HG03342 (cell line): ENCODE measurements around the gene SMIM29.
A peak's percentile ranks its signal among the peaks of the same experiment; 100 is the strongest.

Experiments
- ATAC-seq: cut with Tn5 transposase; IDR thresholded peaks from one replicate; pipeline ENCODE4 v1.9.1; 2021; ENCODE audit warnings: mild to moderate bottlenecking, moderate library complexity; ENCODE audit not compliant: unreplicated experiment

The SMIM29 gene

DNA sequence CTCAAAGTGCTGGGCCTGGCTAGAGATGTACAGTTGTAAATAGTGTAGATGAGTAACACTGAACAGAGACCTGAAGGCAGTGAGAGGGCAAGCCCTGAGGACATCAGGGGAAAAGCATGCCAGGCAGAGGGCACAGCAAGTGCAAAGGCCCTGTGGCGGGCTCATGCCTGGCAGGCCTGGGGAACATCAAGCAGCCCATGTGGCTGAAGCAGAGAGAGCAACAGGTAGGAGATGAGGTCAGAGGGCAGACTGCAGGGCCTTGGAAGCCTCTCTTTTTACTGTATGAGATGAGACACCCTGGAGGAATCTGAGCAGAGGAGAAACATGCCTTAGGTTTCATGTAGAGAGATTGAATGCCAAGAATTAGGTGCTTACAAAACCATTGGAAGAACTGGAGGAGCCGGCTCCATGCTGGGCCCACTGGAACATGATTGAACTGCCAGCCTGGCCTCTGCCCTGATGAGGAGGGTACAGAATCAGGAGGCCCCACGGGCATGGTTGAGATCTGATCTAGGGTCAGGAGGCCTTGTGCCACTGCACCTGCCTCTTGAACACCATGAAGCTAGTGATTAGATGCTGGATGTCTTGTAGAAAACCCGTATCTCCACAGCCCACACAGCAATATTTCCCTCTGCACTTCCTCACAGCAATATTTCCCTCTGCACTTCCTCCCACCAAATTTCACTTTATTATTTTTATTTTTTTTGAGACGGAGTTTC, 18.0 kb downstream of the SMIM29 start:
- no peak for ATAC-seq

- no peak for ATAC-seq
These were observed 18.9 kb downstream of the SMIM29 start for GRCh38 chr6:34229877-34230276.

- no peak for ATAC-seq
These were observed 20.9 kb downstream of the SMIM29 start for GRCh38 chr6:34227761-34228421.

- ATAC-seq = no peak
These were observed 21.8 kb downstream of the SMIM29 start for GRCh38 chr6:34226731-34227586.

DNA sequence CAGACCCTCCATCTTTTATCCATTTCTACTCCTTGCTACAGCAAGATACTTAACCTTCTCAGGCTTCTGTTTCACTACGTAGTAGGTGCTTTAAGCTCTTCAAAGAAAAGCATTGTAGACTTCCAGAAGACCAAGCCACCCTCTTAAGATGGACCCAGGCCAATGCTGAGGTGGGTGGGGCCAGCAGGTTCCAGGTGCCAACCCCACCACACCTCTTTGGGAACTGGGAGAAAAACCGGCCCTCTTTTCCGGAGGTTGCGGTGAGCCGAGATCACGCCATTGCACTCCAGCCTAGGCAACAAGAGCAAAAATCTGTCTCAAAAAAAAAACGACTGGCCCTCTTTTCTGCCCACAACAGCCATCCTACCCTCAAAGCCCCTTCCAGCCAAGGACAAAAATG, 22.7 kb downstream of the SMIM29 start:
- ATAC-seq = no peak

- no peak for ATAC-seq
These were observed 23.3 kb downstream of the SMIM29 start for GRCh38 chr6:34225551-34225950.

DNA sequence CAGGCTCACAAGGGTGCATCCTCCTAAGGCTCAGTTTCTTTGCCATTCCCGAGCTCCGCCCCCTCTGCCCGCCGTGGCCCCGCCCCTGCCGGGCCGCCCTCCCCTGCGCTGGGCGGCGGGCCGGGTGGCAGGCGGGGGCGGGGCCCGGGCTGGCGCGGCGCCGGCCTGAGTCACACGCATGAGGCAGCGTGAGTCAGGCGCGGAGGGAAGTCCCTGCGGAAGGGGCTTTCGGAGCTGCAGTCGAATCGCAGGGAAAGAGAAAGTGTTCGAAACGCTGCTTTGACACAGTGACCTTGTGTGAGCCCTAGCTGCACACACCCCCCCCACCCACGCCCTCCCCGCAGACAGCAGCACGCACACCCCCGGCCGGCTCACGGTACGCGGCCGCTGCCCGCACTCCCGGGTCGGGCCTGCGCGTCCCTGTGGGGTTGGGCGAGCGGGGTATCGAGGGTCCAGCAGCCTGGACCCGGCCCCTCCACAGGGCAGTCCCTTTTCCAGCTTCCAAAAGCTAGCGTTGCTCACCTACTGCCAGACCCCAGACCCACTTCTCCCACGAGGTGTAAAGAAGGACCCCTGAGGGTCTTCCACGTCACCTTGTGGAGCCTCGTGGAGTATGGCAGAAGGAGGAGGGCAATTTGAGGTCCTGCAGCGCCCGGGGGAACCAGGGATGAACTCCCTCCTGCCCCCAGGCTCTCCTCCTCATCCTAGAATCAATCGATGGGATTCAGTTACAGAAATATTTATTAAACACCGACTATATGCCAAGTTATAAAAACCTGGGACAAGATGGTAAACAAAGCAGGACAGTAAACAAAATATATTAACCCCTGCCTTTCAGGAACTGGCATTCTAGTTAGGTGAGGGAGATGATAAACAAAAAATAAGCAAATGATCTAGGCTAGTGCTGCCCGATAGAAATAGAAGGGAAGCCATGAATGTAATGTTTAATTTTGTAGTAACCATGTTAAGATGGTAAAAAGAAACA, 24.6 kb downstream of the SMIM29 start:
- peak; percentile 88 for ATAC-seq

- no peak for ATAC-seq
These were observed 25.3 kb downstream of the SMIM29 start for GRCh38 chr6:34223381-34223955.

- no peak for ATAC-seq
These were observed 30.1 kb downstream of the SMIM29 start for GRCh38 chr6:34218691-34219090.

GRCh38 chr6:34213772-34214171, 35.0 kb downstream of the SMIM29 start:
- ATAC-seq = no peak

- ATAC-seq = no peak
These were observed 40.9 kb downstream of the SMIM29 start for GRCh38 chr6:34207695-34208443.

DNA sequence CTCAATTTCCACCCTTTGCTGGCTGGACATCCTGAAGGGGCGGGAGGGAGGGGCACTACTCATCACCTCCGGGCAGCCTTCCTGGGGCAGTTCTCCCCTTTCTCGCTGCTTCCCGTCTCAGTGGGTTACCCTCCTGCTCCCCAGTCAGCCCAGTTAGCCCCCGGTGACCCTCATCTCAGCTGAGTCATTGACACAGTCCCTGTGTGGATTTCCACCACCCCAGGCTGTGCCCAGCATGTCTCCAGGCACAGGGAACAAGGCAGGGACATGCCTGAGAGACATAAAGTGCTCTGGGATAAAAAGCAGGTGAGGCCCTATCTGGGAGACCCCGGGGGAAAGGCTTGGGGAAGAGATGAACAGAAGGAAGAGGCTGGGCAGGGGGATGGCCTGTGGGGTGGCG, 42.1 kb downstream of the SMIM29 start:
- ATAC-seq = no peak

DNA sequence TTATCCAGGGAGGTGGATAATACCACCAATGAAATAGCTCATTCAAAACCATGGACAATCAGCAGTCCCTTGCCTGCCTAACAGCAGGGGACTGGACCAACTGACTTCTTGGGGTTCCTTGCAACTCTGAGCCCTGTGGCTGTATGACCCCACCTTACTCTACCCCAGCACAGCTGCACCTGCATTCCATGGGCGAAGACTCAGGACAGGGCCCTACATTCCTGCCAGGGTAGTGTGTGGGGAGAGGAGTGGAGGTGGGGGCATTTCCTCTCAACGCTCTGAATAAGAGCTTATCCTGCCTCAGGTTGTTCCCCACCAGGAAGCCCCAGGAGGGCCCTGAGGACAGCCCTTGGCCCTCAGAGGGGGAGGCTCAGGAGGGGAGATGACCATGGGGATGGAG, 42.9 kb downstream of the SMIM29 start:
- ATAC-seq = no peak

DNA sequence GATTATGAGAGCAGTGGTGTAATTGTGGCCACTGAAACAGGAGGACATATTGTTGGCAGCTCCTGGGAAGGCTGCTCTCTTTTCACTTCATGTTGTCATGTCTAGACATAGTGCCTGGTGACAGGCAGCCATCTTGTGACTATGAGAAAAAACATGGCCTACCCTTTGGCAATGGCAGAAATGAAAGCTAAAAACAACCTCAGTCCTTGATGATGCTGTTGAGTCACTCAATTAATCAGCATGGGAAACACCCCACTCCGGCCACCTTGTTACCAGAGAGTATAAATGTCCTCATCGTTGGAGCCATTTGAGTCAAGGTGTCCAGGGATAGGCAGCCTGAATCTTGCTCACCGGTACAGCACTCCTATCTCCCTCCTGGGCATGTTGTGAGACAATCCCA, 43.3 kb downstream of the SMIM29 start:
- no peak for ATAC-seq

GRCh38 chr6:34204693-34205092, 44.1 kb downstream of the SMIM29 start:
- ATAC-seq = no peak

- no peak for ATAC-seq
These were observed 46.2 kb downstream of the SMIM29 start for GRCh38 chr6:34202329-34203201.

DNA sequence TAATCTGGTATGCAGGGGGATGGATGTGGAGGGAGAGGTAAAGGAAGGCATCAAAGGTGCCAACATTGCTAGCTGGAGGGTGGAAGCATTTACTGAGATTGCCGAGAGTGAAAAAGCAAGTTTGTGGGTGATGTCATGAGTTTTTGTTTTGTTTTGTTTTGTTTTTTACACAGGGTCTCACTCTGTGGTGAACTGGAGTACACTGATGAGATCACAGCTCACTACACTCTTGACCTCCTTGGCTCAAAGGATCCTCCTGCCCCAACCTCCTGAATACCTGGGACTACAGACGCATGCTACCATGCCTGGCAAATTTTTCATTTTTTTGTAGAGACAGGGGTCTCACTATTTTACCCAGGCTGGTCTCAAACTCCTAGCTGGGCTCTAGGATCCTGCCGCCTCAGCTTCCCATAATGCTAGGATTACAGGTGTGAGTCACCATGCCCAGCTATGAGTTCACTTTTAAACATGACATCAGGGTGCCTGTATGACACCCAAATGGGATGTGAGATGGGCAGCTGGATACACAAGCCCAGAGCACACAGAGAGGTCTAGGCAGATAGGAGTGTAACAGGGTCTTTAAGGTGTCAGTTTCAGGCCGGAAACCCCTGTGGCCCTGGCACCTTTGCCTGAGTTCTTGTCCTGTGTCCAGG, 47.2 kb downstream of the SMIM29 start:
- ATAC-seq = no peak

DNA sequence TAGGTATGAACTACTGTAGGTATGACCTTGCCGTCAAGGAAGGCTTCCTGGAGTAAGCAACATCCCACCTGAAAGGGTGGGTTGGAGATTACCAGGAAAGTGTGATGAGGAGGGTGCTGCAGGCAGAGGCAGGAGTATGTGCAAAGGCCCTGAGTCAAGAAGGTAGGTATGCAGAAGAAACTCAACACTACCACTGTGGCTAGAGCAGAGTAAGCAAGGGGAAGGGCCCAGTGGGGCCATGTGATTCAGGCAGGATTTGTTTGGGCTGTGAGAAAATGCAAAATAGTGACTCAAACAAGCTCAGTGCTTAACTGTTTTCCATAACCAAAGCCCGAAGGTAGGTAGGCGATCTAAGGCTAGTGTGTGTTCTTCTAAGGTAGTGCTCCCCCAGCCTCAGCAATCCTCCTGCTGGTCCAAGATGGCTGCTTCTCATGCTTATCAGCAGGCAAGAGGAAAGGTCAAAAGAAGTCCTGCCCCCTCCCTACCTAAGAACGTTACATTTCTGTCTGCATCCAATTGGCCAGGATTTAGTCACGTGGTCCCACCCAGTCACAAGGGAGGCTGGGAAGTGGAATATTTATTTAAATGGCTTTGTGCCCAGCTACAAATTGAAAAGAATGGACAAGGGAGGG, 48.4 kb downstream of the SMIM29 start:
- ATAC-seq = no peak
